CD4-positive, alpha-beta T cell treated with Interleukin-12 subunit alpha and Interleukin-12 subunit beta, for 1 hour (primary cell): Measurements from ENCODE around the gene SERPINE2.
"Not testable (repeated sequence)": the region's sequence is repeated elsewhere in the genome, so short reads cannot be mapped to it uniquely, and the experiment has no call there.

Experiments used
- DNase-seq: peaks from one replicate; pipeline ENCODE4 v3.0.0-alpha.2; 2020

SERPINE2 gene

DNA sequence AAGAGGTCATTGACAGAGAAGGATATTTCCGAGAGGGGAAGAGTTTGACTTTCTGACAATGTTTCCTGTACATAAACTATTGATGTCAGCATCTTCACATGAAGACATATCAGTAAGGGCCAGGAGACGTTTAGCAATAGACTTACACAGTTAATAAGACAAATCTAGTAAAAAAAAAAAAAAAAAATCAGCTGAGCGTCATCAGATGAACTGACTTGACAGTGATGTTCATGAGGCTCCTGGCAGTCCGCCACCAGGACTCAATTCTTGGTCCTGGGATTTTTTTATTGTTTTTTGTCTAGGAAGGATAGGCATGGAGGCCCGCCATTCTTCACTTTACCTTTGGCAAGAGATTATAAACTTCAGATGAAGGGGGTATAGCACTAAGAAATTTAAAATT is 67.4 kb downstream of the SERPINE2 start:
- DNase-seq = no peak

- DNase-seq = peak; percentile 70
Measured at GRCh38 chr2:223970343-223971128, 68.5 kb downstream of the SERPINE2 start.

DNA sequence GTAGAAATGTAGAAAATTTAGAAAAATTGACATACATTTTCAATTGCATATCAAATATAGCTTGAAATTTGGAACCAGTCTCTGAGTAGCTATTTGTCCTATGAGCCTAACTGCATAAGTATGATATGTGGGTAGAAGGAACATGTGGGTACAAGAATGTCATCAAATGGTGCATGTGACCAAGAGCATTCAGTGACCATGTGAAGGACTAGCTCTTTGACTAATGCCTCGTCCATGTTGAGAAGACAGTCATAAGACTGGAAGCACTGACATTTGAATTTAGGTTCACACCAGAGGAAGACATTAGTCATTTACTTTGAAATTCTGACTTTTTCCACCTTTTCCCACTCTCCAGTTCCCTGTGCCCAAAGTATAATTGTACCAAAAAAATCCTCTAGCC is 69.2 kb downstream of the SERPINE2 start:
- DNase-seq = no peak

- no peak for DNase-seq
Measured at GRCh38 chr2:223969315-223969714, 69.8 kb downstream of the SERPINE2 start.

- DNase-seq = no peak
Measured at GRCh38 chr2:223967981-223968380, 71.1 kb downstream of the SERPINE2 start.

DNA sequence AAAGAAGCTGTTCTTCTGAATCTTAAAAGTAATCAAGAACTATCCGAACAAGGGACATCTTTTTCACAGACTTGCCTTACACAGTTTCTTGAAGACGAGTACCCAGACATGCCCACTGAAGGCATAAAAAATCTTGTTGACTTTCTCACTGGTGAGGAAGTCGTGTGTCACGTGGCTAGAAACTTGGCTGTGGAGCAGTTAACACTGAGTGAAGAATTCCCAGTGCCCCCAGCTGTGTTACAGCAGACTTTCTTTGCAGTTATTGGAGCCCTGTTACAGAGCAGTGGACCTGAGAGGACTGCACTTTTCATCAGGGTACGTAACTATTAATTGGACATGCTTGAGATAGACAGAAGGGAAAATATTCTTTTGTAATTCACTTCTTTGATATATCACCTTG is 79.4 kb downstream of the SERPINE2 start:
- no peak for DNase-seq

- peak; percentile 96 for DNase-seq
Measured at GRCh38 chr2:223957092-223957851, 81.8 kb downstream of the SERPINE2 start, which contains the start of gene MRPL44. MRPL44 (plus strand) TSS chr2:223957463; CDS start chr2:223957473, 10 bp downstream.

DNA sequence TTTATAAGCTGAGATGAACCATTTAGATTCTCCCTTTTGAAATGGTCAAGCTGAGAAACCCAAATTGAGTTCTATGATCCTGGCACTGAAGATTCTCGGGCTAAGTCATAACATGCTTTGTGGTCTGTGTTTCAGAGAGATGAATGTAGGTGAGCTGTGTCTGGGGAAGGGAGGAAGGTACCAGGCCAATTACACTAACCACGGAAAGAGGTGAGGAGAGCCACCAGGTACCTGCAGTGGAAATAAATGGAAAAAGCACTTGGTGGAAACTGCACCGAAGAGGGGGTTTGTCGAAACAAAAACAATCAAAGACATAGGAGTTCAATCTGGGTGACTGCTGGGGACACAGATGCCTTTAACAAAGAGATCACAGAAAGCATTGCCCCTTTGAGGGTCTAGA is 82.8 kb downstream of the SERPINE2 start:
- DNase-seq = no peak

DNA sequence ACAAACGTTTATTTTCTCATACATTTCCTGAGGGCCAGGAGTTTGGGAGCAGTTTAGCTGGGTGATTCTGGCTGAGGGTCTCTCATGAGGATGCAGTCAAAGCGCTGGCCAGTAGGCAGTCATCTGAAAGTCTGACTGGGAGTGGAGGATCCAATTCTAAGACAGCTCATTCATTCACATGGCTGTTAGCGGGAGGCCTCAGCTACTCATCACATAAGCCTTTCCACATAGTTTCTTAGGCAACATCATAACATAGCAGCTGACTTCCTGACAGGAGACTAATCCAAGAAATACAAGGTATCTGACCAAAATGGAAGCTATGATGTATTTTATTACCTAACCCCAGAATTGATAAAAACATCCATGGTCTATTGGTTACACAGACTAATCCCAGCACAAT is 84.7 kb downstream of the SERPINE2 start:
- no peak for DNase-seq

DNA sequence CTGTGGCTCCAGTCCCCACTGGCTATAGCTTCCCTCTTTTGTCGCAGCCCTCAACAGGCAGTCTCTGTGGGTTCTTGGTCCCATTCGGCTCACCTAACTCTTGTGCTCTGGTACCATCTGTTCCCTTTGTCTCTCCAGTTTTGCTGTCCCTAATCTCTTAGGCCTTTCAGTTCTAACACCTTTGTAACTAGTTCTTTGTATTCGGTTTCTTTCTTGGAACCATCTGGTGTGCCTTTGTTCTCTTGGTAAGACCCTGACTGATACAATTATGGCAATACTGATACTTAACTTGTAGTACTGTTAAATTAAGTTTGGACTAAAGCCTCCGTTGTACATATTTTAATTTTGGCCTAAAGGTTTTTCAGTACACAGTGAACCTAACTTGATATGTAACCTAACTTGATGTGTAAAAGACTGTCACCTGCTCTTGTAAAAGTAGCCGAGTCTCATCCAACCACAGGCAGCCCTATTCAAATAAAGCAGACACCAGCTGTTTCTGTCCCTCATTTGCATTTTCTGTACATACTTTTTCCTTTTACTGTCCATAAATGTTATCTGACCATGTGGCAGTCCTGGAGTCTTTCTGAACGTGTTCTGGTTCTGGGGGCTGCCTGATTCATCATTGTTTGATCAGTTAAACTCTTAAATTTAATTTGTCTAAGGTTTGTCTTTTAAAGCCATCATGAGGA is 86.7 kb downstream of the SERPINE2 start:
- no peak for DNase-seq

DNA sequence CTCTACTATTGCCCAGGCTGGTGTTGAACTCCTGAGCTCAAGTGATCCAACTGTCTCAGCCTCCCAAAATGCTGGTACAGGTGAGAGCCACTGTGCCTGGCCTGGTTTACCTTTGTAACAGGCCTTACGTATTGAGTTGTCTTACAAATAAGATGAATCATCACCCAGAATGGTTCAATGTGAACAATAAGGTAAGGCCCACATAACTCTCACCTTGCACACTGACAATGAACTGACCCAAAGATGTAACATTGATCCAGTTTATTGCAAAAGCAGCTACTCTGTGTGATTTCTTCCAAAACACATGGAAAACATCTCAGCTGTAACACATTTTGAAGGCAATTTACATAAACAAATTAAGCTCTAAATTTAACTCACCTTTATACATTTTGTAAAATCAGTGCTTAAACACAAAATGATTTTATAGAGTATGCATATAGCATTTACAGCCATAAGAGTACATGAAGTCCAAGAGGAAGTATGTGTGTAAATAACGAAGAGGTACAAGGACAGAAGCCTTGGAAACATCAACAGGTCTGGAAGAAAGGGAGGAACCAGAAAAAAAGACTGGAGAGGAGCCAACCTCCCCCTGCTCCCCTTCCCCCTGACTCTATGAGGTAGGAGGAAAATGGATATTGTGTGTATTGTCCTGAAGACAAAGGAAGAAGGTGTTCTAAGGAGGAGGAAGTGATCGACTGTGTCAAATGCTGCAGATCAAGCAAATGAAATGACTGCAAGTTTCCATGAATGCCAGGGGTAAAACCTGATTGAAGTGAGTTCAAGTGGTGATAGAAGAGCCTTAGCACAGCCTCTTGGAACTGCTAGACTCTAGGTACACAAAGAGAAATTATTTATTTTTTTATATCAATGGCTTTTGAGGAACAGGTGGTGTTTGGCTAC is 88.4 kb downstream of the SERPINE2 start:
- no peak for DNase-seq

DNA sequence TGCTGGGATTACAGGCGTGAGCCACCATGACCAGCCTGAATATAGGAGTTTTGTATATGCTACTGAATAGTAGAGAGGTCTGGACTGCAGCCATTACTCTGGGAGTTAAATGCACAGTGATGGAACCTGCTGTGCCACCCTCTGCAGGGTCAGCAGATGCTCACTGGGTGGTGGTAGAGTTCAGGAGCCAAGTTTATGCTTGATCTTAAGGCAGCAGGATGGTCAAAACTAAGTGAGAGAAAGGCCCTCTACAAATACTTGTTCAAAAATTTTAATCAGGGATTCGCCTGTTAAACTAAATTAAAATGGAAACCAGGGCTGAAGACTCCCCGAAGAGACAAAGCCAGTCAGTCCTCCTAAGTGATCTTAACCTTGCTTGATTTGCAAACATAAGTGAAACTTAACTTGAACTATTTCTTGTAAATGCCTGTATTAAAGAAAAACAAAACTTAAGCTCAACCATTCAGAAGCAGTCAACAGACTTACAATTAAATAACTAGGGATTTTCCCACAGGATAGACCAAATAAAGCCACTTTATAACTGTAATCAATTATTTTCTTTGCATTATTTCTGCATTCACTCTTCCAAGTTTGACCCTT is 89.7 kb downstream of the SERPINE2 start:
- DNase-seq = no peak

GRCh38 chr2:223947711-223948205 is 91.3 kb downstream of the SERPINE2 start:
- no peak for DNase-seq

DNA sequence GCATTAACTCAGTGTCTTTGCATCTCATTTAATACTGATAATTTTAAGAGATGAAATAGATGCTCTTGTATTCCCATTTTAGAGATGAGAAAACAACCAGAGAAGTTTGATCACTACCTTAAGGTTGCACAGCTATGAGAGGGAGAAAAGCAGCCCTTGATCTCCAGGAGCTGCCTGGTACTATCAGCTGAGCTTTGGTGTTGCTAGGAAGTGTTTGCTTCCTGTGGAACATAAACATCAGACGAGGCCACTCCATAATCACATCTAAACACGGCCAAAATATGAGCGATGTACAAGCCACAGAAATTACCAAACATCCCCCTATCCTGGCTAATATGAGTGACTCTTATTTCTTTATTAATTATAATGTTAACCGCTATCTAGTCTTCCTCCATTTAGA is 93.3 kb downstream of the SERPINE2 start:
- no peak for DNase-seq

DNA sequence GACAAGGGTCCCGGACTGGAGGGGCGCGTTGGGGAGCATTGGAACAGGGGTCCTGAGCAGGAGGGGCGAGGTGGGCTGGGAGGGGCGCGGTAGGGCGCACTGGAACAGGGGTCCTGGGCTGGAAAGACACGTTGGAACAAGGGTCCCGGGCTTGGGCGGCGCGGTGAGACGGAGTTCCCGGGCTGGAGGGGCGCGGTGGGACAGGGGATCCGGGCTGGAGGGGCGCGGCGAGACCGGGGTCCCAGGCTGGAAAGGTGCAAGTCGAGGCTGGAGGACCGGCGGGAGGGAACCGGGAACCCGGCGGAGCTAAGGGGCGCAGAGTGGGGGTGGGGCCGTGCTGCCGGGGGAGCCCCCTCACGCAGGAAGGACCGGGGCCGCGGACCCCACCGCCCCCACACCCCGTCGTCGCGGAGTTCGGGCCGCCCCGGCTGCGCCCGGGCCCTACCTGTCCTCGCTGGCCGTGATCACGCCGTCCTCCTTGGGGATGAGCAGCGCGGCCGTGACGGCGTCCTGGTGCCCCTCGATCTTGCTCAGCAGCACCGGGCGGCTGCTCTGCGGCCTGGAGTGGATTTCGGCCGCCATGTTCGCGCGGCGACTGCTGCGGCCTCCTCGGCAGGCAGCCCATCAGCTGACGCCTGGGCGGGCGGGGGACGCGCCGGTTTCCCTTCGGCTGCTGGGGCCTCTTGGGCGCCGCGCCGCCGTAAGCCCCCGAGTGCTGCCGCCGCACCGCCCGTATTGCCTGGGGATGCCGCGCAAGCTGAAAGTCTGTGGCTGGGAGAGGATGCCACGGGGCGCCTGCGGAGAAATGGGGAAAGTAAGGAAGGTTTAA is 94.2 kb downstream of the SERPINE2 start, which contains the start of gene WDFY1:
Gene WDFY1, minus strand, starts transcription at position 633 of the 829 bp plus-strand sequence. Its CDS starts 51 bp downstream, at position 582.
- peak; percentile 80 for DNase-seq

DNA sequence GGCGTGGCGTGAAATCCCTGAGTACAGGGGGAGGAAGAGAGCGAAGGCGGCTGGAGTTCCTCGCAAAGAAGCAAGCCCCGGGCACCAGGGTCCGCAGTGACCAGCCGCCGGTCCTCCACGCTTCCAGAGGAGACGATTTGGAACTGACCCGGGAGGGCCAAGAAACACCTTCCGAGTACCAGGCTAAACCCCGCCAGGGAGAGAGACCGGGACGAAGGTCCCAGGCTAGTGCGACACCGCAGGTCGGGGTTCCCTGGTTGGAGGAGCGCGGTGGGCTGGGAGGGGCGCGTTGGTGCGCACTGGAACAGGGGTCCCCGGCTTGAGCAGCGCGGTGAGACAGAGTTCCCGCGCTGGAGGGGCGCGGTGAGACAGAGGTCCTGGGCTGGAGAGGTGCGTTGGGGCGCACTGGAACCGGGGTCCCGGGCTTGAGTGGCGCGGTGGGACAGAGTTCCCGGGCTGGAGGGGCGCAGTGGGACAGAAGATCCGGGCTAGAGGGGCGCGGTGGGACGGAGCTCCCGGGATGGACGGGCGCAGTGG is 94.9 kb downstream of the SERPINE2 start:
- no peak for DNase-seq

GRCh38 chr2:223943561-223944008 is 95.5 kb downstream of the SERPINE2 start:
- no peak for DNase-seq

GRCh38 chr2:223943135-223943534 is 96.0 kb downstream of the SERPINE2 start:
- DNase-seq = no peak

DNA sequence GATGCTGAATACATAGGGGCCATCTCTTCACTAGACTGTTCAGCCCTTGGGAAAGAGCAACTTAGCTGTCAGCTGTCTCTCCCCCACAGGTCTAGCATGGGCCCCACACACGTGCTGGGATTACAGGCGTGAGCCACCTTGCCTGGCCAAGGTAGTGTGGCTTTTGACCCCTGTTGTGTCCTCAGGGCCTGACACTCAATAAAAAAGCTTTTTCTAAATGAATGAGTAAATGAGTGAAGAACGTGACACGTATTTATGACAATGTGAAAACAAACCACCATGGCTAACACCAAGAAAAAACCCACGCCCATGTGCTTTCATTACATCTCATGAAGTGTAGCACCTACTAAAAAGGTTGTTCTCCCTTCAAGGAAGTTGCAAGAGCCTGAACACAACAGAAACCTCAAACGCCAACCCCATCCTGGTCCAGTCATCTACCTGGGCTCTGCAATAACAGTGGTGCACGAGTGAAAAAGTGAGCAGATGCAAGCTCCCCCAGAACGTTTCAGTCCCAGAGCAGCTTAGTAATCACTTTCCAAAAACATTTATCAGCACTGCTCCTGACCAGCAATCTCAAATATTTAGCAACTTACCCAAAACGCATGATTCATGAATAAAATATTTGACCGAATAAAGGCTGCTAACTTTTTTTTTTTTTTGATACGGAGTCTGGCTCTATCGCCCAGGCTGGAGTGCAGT is 97.4 kb downstream of the SERPINE2 start:
- peak; percentile 48 for DNase-seq

DNA sequence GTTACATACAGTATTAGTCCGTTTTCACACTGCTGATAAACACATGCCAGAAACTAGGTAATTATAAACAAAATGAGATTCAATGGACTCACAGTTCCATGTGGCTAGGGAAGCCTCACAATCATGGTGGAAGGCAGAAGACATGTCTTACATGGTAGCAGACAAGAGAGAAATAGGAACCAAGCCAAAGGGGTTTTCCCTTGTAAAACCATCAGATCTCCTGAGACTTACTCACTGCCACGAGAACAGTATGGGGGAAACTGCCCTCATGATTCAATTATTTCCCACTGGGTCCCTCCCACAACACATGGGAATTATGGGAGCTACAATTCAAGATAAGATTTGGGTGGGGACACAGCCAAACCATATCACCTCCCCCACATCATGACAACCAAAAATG is 99.6 kb downstream of the SERPINE2 start:
- not testable (repeated sequence) for DNase-seq
